ENCODE data around the gene NEMP1.
"Not testable (repeated sequence)": the region's sequence is repeated elsewhere in the genome, so short reads cannot be mapped to it uniquely, and the experiment has no call there.

DNA sequence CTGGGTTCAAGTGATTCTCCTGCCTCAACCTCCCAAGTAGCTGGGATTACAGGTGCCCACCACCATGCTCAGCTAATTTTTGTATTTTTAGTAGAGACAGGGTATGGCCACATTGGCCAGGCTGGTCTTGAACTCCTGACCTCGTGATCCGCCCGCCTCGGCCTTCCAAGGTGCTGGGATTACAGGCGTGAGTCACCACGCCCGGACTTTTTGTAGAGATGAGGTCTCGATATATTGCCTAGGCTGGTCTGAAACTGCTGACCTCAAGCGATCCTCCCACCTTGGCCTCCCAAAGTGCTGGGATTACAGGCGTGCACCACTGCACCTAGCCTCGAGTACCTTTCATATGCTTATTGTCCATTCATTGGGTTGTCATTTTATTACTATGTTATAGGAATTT, 42.1 kb upstream of the NEMP1 start:
- TF ChIP-seq EZH2 (IDR thresholded peaks at IDR 0.05); POLR2AphosphoS5 (IDR thresholded peaks at IDR 0.05; ENCODE audit: borderline replicate concordance, low read depth, low read length): not testable (repeated sequence)
